Muscle layer of colon (tissue), 2 donors: Measurements from ENCODE around the gene CDYL.
"Not testable (repeated sequence)": the region's sequence is repeated elsewhere in the genome, so short reads cannot be mapped to it uniquely, and the experiment has no call there.

Source experiments
- H3K27ac ChIP-seq: one replicate; pipeline ENCODE4 v1.7.0; 2013; ENCODE audit warnings: low read depth, mild to moderate bottlenecking, low read length, moderate library complexity
- H3K27me3 ChIP-seq, 2 donors: one replicate each; pipeline ENCODE4 v1.7.0; 2013; ENCODE audit warnings: low read length in 2 of 2, mild to moderate bottlenecking in 2 of 2; ENCODE audit not compliant: insufficient read depth in 2 of 2, control insufficient read depth in 1 of 2
- H3K36me3 ChIP-seq: one replicate; pipeline ENCODE4 v1.7.0; 2013; ENCODE audit warnings: mild to moderate bottlenecking, low read length; ENCODE audit not compliant: insufficient read depth
- H3K4me1 ChIP-seq: one replicate; pipeline ENCODE4 v1.7.0; 2013; ENCODE audit warnings: mild to moderate bottlenecking, low read length; ENCODE audit not compliant: insufficient read depth
- H3K4me3 ChIP-seq, 2 donors: one replicate each; pipeline ENCODE4 v1.7.0; 2013; ENCODE audit warnings: low read length in 2 of 2, low read depth in 1 of 2, mild to moderate bottlenecking in 1 of 2, moderate library complexity in 1 of 2
- H3K9ac ChIP-seq: one replicate; pipeline ENCODE4 v1.7.0; 2013; ENCODE audit warnings: low read length
- H3K9me3 ChIP-seq: one replicate; pipeline ENCODE4 v1.7.0; 2013; ENCODE audit warnings: mild to moderate bottlenecking, low read length
- donor health status: abdominal sarcoma.
- donor health status: Adenocarcinoma of cecum.

The CDYL gene

GRCh38 chr6:4851035-4851434, 74.8 kb downstream of the CDYL start:
- Histone ChIP-seq H3K9ac (no peak overlapping the region), H3K27ac (no peak overlapping the region), H3K9me3 (no peaks in the 10 kb centered on the region), H3K4me1 (peaks cover 12% of the 10 kb centered on the region), H3K27me3 (no peaks in the 10 kb centered on the region), H3K4me3 (no peak overlapping the region), H3K36me3 (no peaks in the 10 kb centered on the region)

- H3K9ac ChIP-seq, H3K4me3 ChIP-seq, H3K36me3 ChIP-seq, H3K27me3 ChIP-seq, H3K27ac ChIP-seq, H3K9me3 ChIP-seq: not testable (repeated sequence)
- peaks cover 12% of the 10 kb centered on the region for H3K4me1 ChIP-seq
These were observed 76.0 kb downstream of the CDYL start for GRCh38 chr6:4852186-4852585.

GRCh38 chr6:4852938-4853337, 76.7 kb downstream of the CDYL start:
- Histone ChIP-seq H3K36me3 (no peaks in the 10 kb centered on the region), H3K9me3 (no peaks in the 10 kb centered on the region), H3K4me1 (peaks cover 12% of the 10 kb centered on the region), H3K9ac (no peak overlapping the region), H3K27me3 (no peaks in the 10 kb centered on the region), H3K4me3 (no peak overlapping the region), H3K27ac (no peak overlapping the region)

GRCh38 chr6:4853349-4853748, 77.1 kb downstream of the CDYL start:
- no peak overlapping the region for H3K9ac ChIP-seq
- H3K36me3 ChIP-seq: no peaks in the 10 kb centered on the region
- no peaks in the 10 kb centered on the region for H3K9me3 ChIP-seq
- H3K4me3 ChIP-seq: no peak overlapping the region
- H3K27ac ChIP-seq: no peak overlapping the region
- H3K27me3 ChIP-seq: no peaks in the 10 kb centered on the region
- H3K4me1 ChIP-seq: peaks cover 10% of the 10 kb centered on the region

- Histone ChIP-seq H3K27me3 (no peaks in the 10 kb centered on the region), H3K36me3 (no peaks in the 10 kb centered on the region), H3K4me3 (no peak overlapping the region), H3K9me3 (no peaks in the 10 kb centered on the region), H3K4me1 (peaks cover 4% of the 10 kb centered on the region), H3K27ac (no peak overlapping the region), H3K9ac (no peak overlapping the region)
These were observed 77.7 kb downstream of the CDYL start for GRCh38 chr6:4853782-4854511.

- Histone ChIP-seq H3K4me1 (no peaks in the 10 kb centered on the region), H3K4me3 (no peak overlapping the region), H3K27ac (no peak overlapping the region), H3K27me3 (no peaks in the 10 kb centered on the region), H3K9me3 (no peaks in the 10 kb centered on the region), H3K36me3 (no peaks in the 10 kb centered on the region), H3K9ac (no peak overlapping the region)
These were observed 80.6 kb downstream of the CDYL start for GRCh38 chr6:4856785-4857184.

GRCh38 chr6:4858194-4859015, 82.2 kb downstream of the CDYL start:
- no peak overlapping the region for H3K4me3 ChIP-seq
- no peaks in the 10 kb centered on the region for H3K36me3 ChIP-seq
- H3K9me3 ChIP-seq: no peaks in the 10 kb centered on the region
- H3K27ac ChIP-seq: no peak overlapping the region
- H3K9ac ChIP-seq: no peak overlapping the region
- no peaks in the 10 kb centered on the region for H3K4me1 ChIP-seq
- no peaks in the 10 kb centered on the region for H3K27me3 ChIP-seq

- Histone ChIP-seq H3K27ac (no peak overlapping the region), H3K9ac (no peak overlapping the region), H3K4me3 (no peak overlapping the region), H3K27me3 (no peaks in the 10 kb centered on the region), H3K36me3 (no peaks in the 10 kb centered on the region), H3K9me3 (no peaks in the 10 kb centered on the region), H3K4me1 (no peaks in the 10 kb centered on the region)
These were observed 84.2 kb downstream of the CDYL start for GRCh38 chr6:4860387-4860786.

- H3K9ac ChIP-seq: no peak overlapping the region
- H3K36me3 ChIP-seq: no peaks in the 10 kb centered on the region
- no peak overlapping the region for H3K27ac ChIP-seq
- no peaks in the 10 kb centered on the region for H3K27me3 ChIP-seq
- no peaks in the 10 kb centered on the region for H3K4me1 ChIP-seq
- no peak overlapping the region for H3K4me3 ChIP-seq
- H3K9me3 ChIP-seq: no peaks in the 10 kb centered on the region
These were observed 85.4 kb downstream of the CDYL start for GRCh38 chr6:4861564-4861963.

GRCh38 chr6:4864519-4864918, 88.3 kb downstream of the CDYL start:
- Histone ChIP-seq H3K27ac (no peak overlapping the region), H3K27me3 (no peaks in the 10 kb centered on the region), H3K9me3 (no peaks in the 10 kb centered on the region), H3K4me1 (no peaks in the 10 kb centered on the region), H3K9ac (no peak overlapping the region), H3K36me3 (no peaks in the 10 kb centered on the region), H3K4me3 (no peak overlapping the region)

GRCh38 chr6:4865006-4865405, 88.8 kb downstream of the CDYL start:
- not testable (repeated sequence) for H3K4me1 ChIP-seq, H3K36me3 ChIP-seq, H3K4me3 ChIP-seq, H3K27me3 ChIP-seq, H3K9ac ChIP-seq, H3K9me3 ChIP-seq, H3K27ac ChIP-seq
